GM18519 (cell line): ENCODE results near the gene FIG4.
"Not testable (repeated sequence)": the region's sequence is repeated elsewhere in the genome, so short reads cannot be mapped to it uniquely, and the experiment has no call there.

Source experiments
- ATAC-seq: cut with Tn5 transposase; IDR thresholded peaks from one replicate; pipeline ENCODE4 v1.9.1; 2021; ENCODE audit warnings: mild to moderate bottlenecking, moderate library complexity; ENCODE audit not compliant: unreplicated experiment, low FRiP score

Gene FIG4

DNA sequence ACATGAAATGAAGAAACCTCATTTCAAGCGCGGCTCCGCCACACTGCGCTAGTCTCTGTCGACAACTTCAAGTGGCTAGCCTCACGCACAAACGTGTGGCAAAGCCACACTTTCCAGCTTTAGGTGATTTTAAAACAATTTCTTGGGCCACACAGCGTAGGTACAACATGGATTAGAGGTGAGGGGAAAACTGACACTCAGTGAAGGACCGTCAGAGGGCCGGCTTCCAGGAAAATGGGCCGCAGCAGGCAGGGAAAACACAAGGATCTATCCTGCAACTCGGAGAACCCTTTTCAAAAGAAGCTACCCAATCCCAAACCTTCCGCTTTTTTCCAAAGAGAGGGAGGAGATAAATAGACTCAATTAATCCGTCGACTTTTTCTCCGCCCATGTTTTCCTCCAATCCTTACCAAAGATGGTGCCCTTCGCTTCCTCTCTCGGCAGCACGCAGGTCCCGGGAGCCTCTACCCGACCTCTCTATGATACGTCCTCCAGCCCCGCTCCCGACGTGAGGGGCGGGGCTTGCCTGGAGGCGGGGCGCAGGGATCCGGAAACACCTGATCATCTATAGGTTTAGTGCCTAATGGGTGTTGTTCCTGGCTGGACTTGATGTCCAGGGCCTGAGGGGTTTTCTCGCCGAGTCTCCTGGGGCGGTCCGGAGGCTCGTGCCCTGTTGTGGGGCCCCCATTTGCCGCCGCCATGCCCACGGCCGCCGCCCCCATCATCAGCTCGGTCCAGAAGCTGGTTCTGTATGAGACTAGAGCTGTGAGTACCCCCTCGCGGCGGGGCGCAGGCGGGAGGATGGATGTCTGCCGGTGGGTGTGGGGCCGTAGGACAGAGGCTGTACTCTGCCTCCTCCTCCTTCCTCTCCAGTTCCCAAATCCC, at the start of gene FIG4, which contains the start of gene AK9:
TSS of gene FIG4 (plus strand) at position 560 of the 885 bp plus-strand sequence. CDS start at position 700, 140 bp downstream.
TSS of gene AK9 (minus strand) at position 466 of the 885 bp plus-strand sequence. CDS start 15,457 bp downstream, outside the sequence.
- ATAC-seq: peak; percentile 90

DNA sequence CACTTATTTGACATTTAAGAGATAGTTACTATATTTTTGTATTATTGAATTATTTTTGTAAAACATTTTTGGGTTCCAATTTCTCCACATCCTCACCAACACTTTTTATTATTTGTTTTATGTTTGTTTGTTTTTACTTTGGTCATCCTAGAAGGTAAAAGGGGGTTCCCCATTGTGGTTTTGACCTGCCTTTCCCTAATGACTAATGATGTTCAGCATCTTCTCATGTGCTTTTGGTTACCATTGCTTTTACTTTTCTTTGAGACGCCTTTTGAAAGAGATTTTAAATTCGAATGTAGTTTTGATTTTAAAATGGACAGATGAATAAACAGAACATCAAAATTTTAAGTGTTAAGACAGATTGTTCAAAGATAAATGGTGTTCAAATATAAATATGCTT, 47.0 kb upstream of the FIG4 start:
- ATAC-seq: no peak

DNA sequence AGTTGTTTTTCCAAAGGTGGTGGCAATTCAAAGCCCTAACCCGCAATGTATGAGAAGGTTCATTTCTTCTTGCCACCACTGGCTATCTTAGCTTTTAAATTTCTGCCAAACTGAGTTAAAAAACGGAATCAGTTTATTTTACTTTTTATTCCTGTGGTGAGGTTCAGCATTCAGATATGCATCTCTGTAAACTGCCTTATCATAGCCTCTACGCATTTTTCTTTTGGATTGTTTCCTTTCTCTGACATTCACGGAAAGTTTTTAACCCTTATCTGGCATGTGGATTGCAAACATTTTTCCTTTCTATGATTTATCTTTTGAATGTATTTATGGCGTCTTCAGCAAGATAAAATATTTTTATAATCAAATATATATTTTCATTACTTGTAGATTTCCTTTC, 37.8 kb upstream of the FIG4 start:
- ATAC-seq: no peak

DNA sequence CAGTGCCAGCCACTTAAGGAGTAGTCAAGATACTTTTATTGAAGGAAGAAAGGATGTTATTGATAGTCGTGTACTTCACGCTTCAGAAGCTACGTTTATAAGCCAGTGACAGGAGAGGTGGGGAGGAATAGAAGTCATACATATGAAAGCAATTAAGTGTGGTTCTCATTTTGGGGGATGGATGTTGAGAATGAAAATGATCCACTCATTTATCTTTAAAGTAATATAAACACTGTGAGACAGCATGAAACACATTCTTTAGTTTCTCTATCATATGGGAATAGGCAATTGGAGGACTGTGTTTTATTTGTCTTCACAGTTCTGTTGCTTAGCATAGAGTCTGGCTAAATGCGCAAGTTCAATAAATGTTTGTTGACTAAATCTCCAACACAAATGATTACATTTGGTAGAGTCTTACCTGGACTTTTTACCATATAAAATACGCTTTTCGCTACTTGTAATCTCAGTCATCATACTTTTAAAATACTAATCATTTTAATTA, 35.3 kb upstream of the FIG4 start:
- ATAC-seq: no peak

DNA sequence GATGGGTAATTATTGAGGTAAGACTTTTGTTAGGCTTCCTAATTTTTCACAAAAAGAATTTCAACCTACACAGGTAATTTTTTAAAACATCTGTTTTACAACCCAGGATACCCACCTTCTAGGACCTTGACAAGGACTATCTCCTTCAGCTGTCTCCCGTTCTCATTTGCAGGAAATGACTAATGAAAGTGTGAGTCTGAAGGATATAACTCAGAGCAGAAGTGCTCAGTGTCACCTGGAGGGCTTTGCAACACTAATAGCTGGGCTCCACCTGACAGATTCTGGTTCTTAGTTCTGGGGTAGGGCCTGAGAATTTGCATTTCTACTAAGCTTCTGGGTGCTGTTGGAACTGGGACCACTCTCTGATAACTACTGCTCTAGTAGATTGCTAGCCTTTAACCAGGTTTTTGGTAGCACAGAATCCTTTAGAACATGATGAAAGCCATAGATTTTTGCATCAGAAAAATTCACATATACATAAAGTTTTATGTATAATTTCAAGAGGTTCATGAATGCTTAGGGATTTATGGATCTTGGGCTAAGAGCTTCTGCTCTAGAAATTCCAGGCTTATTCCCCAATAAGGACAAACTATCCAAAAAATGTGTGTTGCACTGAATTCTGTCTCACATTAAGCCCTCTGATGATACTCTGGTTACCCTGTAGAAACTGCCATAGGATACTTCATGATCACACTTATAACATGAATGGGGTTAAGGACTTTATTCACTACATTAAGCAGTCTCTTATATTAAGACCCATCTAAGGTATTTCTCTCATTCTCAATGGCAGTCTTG, 30.4 kb upstream of the FIG4 start:
- ATAC-seq: no peak

DNA sequence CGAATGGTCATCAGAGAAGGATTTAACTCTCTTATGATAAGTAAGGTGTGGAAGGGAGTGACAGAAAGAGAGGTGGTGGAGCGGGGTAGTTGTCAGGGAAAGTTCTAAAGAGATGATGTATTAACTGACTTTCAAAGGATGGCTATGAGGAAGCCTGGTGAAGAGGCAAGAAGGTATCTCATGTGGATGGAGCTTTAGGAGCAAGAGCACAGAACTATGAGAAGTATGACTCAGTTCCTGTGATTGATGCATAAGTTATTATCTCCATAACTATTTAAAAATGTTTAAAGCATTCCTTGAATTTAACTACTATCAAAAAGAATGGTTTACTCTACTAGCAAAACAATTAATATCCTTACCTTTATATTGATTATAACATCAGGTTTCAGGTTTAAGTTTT, 28.9 kb upstream of the FIG4 start:
- ATAC-seq: no peak

DNA sequence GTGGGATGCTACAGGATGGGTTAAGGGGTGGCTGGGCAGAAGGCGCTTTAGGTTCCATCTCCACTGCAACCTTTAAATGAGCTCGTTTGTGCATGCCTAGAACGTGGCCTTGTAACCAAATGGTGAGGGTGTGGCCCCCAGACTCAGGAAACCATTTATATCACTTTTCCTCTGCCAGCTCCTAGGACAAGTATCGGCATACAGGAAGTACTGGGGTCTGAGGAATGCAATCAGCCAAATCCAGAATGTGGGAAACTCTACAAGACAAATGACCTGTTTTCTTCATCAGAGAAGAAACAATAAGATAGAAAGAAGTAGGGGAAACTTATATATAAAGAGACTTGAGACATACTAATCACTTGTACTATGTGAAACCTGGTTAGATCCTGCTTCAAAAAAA, 21.3 kb upstream of the FIG4 start:
- no peak for ATAC-seq

DNA sequence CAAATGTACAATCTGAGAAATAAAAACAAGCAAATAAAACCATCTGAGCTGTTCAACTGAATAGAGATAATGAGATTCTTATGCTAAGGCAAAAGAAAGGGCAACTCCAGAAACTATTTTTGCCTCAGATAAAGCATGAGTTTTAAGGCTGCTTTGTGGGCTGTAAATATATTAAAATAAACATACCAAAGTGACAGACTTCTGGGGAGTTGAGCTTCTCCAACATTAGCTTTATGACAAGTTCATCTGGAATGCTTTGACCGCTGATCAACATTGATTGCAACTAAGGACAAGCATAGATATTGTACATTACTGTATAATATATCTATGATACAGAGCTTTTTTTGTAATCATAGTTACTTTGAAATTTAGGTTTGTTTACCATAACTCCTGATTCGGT, 19.4 kb upstream of the FIG4 start:
- no peak for ATAC-seq

DNA sequence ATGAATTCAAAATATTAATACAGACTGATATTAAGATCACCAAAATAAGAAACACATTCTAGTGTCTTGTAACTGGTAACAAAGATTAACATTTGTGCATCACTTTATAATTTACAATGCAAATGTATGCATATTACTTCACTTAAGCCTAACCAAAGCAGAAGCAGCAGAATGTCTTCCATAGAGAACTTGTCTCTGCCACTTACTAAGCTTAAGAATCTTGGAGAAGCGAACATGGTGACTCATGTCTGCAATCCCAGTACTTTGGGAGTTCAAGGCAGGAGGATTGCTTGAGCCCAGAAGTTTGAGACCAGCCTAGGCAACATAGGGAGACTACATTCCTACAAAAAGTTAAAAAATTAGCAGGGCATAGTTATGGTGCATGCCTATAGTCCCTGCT, 18.9 kb upstream of the FIG4 start:
- ATAC-seq: no peak

DNA sequence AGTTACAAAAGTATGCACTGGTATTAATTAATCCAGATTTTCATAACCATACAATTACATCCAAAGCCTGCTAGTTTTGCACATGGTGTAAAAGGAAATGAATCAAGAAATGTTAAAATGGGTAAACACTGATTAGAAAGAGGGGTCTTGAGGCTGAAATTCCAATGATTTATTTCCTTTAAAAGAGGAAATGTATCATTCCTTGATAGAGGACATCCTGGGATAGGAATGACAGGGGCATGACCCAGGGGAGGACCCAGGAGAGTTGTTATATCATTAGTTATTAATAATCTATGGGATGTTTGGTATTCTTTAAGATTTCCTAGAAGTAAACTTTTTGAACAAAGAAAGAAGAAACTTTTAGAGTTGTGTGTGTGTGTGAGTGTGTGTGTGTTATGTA, 18.3 kb upstream of the FIG4 start:
- ATAC-seq: no peak

DNA sequence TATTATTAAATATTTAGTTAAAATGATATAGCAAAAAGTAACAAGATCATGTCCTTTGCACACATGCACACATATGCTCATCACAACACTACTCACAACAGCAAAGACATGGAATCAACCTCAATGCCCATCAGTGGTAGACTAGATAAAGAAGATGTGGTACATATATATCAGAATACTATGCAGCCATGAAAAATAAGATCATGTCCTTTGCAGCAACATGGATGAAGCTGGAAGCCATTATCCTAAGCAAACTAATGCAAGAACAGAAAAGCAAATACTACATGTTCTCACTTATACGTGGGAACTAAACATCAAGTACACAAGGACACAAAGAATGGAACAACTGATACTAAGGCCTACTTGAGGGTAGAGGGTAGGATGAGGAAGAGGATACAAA, 14.4 kb upstream of the FIG4 start:
- no peak for ATAC-seq

DNA sequence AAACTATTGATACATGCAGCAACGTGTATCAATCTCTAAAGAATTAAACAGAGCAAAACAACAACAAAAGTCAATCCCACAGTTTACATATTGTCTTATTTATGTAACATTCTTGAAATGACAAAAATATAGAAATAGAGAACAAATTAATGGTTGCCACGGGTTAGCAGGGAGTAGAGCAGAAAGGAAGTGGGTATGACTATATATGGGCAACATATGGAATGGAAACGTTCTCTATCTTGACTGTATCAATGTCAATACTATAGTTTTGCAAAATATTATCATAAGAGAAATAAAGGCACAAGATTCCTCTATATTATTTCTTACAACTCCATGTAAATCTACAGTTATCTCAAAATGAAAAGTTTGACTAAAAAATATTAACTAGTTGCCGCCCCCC, 12.9 kb upstream of the FIG4 start:
- ATAC-seq: no peak

DNA sequence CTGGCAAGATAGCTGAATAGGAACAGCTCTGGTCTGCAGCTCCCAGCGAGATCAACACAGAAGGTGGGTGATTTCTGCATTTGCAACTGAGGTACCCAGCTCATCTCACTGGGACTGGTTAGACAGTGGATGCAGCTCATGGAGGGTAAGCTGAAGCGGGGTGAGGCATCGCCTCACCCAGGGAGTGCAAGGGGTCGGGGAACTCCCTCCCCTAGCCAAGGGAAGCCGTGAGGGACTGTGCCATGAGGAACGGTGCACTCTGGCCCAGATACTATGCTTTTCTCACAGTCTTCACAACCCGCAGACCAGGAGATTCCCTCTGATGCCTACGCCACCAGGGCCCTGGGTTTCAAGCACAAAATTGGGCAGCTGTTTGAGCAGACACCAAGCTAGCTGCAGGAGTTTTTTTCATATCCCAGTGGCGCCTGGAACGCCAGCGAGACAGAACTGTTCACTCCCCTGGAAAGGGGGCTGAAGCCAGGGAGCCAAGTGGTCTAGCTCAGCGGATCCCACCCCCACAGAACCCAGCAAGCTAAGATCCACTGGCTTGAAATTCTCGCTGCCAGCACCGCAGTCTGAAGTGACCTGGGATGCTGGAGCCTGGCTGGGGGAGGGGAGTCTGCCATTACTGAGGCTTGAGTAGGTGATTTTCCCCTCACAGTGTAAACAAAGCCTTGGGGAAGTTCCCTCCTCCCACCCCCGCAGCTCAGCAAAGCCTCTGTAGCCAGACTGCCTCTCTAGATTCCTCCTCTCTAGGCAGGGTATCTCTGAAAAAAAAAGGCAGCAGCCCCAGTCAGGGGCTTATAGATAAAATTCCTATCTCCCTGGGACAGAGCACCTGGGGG, 12.2 kb upstream of the FIG4 start:
- ATAC-seq: not testable (repeated sequence)

DNA sequence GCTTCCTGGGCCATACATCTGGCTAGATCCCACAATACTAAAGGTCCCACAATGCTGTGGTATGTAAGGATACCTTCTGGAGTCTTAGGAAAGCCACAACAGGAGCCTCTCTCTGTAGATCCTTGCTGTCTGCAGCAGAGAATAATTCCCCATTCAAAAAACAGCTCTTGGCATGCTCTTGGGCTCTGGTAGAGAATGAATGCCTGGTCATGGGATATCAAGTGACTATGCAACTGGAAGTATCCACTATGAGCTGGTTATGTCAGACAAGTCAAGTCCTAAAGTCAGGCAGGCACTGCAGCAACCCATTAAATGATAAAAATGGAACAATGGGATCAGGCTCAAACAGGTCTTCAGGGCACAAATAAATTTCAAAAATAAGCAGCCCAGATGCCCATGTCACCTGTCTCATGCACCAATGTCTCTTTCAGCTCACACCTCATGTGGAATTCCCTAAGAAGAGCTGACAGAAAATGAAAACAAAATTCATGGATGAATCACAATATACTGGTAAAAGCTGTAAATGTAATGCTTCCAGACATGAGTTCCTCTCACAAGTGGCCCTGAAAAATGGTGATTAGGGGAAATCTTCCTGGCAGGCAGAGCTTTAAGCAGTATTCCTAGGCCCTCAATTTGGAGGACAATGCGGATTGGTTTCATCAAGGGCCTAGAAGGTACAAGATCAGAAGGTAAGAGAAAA, 4.4 kb upstream of the FIG4 start:
- no peak for ATAC-seq

DNA sequence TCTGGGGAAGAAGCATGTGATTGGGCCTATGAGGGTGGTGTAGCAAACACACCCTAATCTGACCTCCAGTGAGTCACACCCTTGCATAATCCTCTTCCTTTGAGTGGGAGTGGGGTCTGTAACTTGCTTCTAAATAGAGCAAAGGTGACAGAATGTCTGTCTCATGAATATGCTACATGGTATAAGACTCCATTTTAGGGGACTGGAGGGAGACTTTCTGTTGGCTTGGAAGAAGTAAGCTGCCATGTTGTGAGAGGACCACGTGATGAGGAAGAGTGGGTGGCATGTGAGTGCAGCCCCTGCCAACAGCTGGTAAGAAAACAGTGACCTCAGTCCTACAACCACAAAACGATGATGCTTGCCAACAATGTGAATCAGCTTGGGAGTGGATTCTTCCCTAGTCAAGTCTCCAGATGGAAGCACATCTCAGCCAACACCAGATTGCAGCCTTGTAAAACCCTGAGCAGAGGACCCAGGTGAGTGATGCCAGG, 3.8 kb upstream of the FIG4 start:
- ATAC-seq: no peak

DNA sequence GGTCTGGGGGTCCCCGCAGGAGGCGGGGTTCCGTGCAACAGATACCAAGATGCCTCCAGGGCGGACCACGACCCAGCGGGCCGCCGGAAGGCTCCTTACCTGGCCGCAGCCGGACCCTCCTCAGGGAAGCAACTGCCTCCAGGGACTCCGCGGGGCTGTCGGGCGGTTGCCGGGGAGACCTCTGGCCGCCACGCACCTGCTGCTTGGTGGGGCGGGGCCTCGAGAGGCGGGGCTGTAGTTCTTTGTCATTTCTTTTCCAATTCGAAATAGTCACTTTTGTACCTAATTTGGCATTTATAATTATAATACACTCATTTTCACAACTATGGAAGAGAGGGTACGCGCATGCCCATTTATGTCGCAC, 741 bp upstream of the FIG4 start:
- peak; percentile 28 for ATAC-seq

DNA sequence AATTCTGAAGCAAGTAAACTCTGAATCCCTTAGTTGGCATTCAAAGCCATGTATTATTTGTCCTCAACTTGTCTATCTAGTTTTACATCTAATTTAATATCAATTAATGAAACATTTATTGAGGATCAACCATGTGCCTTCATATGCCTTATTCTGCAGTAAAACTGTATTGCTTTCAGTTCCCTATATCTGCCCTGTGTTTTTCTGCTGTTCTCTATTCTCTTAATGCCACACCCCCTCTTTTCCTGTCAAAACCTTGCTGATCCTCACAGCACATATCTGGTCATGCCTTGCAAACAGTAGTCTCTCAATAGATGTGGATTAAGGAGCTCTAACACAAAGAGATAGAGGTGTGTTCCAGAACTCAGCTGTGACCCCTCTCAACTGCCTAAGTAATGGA, 2.0 kb downstream of the FIG4 start:
- no peak for ATAC-seq

DNA sequence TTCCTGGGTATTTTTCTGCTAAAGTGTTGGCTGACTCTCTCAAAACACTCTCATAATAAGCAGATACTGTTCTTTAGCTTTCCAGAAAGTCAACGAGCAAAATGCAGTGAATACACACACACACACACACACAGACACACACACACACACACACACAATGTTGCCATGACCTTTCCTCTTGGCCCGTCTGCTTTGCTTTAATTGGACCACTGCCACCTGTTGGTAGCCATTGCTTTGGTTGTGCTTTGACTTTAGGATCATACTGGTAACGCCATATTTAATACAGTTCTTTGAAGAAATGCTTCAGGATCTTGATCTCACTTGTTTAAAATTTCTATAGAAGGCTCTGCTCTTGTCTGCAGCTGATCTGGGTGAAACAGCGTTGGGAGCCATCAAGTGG, 4.4 kb downstream of the FIG4 start:
- ATAC-seq: no peak

DNA sequence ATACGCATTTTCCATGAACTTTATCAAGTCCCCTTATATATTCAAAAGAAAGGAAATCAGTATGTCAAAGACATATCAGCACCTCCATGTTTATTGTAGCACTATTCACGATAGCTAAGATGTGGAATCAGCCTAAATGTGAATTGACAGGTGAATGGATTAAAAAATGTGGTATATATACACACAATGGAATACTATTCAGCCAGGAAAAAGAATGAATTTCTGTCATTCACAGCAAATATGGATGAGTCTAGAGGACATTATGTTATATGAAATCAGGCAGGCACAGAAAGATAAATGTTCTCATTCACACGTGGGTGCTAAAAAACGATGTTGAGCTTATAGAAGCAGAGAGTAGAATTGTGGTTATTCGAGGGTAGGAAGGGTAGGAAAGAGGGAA, 5.3 kb downstream of the FIG4 start:
- ATAC-seq: no peak

DNA sequence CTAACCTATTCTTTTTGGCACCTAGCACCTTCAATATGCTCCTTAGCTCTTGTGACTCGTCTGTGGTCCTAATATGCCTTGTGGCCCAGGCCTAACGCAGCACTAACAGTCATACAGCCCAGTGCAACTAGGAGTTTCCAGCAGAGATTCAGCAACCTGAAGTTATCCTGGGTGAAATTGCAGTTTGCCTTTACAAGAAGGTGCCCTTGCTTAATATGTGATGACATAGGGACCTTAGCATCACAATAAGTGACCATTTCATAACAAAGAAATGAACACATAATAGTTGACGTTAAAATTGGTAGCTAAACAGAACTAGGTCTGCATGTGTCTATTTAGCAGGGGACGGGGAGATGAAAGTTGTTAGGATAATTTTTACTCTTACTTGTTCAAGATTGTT, 10.1 kb downstream of the FIG4 start:
- ATAC-seq: no peak
